B cell (primary cell): Measurements from ENCODE around the gene ATP5MC2. TPM values are rescaled to one million over a fixed set of nuclear protein-coding genes. Genes with fewer than 3 reads are reported as not detected.

Experiments used
- ATAC-seq: fragments of 200-7000 bp; cut with Tn5 transposase; one replicate; pipeline ENCODE4 v1.10.0; 2021; ENCODE audit warnings: low read depth, mild to moderate bottlenecking, moderate number of reproducible peaks, moderate library complexity
- CTCF ChIA-PET: fragments of 350-600 bp; sonication (Branson Sonifier 250); formaldehyde crosslinking; loops from one replicate; lab custom pipeline; 2021; ENCODE audit warnings: antibody characterized with exemption, inconsistent platforms; lab: Charles Lee
- POLR2A ChIA-PET: fragments of 350-600 bp; sonication (Branson Sonifier 250); formaldehyde crosslinking; loops from one replicate; lab custom pipeline; 2021; ENCODE audit warnings: antibody characterized with exemption; lab: Charles Lee
- DNase-seq: peaks from one replicate; pipeline ENCODE4 v3.0.0; 2013
- H2AFZ ChIP-seq: 2 replicates; pipeline ENCODE4 v1.6.1; 2012; ENCODE audit warnings: mild to moderate bottlenecking, low read depth, low read length; ENCODE audit not compliant: insufficient read depth, poor library complexity, severe bottlenecking
- H3K27ac ChIP-seq, 2 donors: 1 replicate in 1 of 2; 2 replicates in 1 of 2; pipeline ENCODE4 v1.5.1; 2012 to 2013; ENCODE audit warnings: low read length in 2 of 2, mild to moderate bottlenecking in 2 of 2, moderate library complexity in 1 of 2
- H3K27me3 ChIP-seq, 4 experiments: fragments of 200-600 bp in 1 of 4; sonication (generic) in 1 of 4; replicated peaks in 1 of 4; 1 replicate in 2 of 4; 2 replicates in 2 of 4; pipeline versions ENCODE4 v1.6.1 to v1.7.0; 2013 to 2016; ENCODE audit warnings: low read length in 3 of 4, mild to moderate bottlenecking in 2 of 4, mixed read lengths in 1 of 4, moderate library complexity in 1 of 4; ENCODE audit not compliant: insufficient read depth in 4 of 4, control insufficient read depth in 3 of 4; ENCODE audit errors: control extremely low read depth in 1 of 4
- H3K36me3 ChIP-seq, 2 experiments: replicated peaks in 1 of 2; 1 replicate in 1 of 2; 2 replicates in 1 of 2; pipeline versions ENCODE4 v1.6.1 to v1.7.1; 2013; ENCODE audit warnings: low read length in 1 of 2; ENCODE audit not compliant: insufficient read depth in 2 of 2, control insufficient read depth in 1 of 2; ENCODE audit errors: control extremely low read depth in 1 of 2, extremely low read depth in 1 of 2
- H3K4me1 ChIP-seq, 2 donors: fragments of 200-600 bp in 1 of 2; sonication (generic) in 1 of 2; 1 replicate in 1 of 2; 2 replicates in 1 of 2; pipeline versions ENCODE4 v1.5.1 to v1.6.1; 2013 to 2017; ENCODE audit warnings: low read length in 2 of 2; ENCODE audit not compliant: control insufficient read depth in 2 of 2, insufficient read depth in 2 of 2
- H3K4me2 ChIP-seq: replicated peaks from 2 replicates; pipeline ENCODE3; 2012; ENCODE audit warnings: mild to moderate bottlenecking, low read depth, low read length; ENCODE audit not compliant: poor library complexity, severe bottlenecking
- H3K4me3 ChIP-seq, 5 experiments: fragments of 200-600 bp in 1 of 5; sonication (generic) in 1 of 5; 1 replicate in 3 of 5; 2 replicates in 2 of 5; pipeline versions ENCODE4 v1.5.1 to v1.7.0; 2011 to 2016; ENCODE audit warnings: low read length in 4 of 5, mild to moderate bottlenecking in 4 of 5, low read depth in 2 of 5, control low read depth in 1 of 5, moderate library complexity in 1 of 5; ENCODE audit not compliant: insufficient read depth in 1 of 5; ENCODE audit errors: control extremely low read depth in 1 of 5, extremely low read depth in 1 of 5
- H3K79me2 ChIP-seq: fragments of 200-600 bp; sonication (generic); one replicate; pipeline ENCODE4 v1.6.0; 2016; ENCODE audit warnings: low read length; ENCODE audit not compliant: control insufficient read depth, insufficient read depth
- H3K9ac ChIP-seq: fragments of 200-600 bp; sonication (generic); 2 replicates; pipeline ENCODE4 v1.6.1; 2017; ENCODE audit warnings: mild to moderate bottlenecking, low read length, moderate library complexity
- H3K9me3 ChIP-seq, 3 donors: one replicate each; pipeline versions ENCODE4 v1.6.1 to v1.7.1; 2013; ENCODE audit warnings: low read length in 2 of 3; ENCODE audit not compliant: control insufficient read depth in 2 of 3, insufficient read depth in 1 of 3; ENCODE audit errors: control extremely low read depth in 1 of 3
- H4K20me1 ChIP-seq: 2 replicates; pipeline ENCODE4 v1.6.0; 2012; ENCODE audit warnings: mild to moderate bottlenecking, low read length; ENCODE audit not compliant: insufficient read depth, control insufficient read depth, poor library complexity, severe bottlenecking
- H3K27ac Mint-ChIP-seq: one replicate; pipeline ENCODE4 v1.8.0; 2021; ENCODE audit warnings: mixed read lengths
- H3K27me3 Mint-ChIP-seq: one replicate; pipeline ENCODE4 v1.8.0; 2021; ENCODE audit warnings: mixed read lengths
- H3K4me1 Mint-ChIP-seq: one replicate; pipeline ENCODE4 v1.8.0; 2021; ENCODE audit warnings: mixed read lengths
- H3K4me3 Mint-ChIP-seq: one replicate; pipeline ENCODE4 v1.8.0; 2021; ENCODE audit warnings: mixed read lengths
- H3K9me3 Mint-ChIP-seq: one replicate; pipeline ENCODE4 v1.8.0; 2022; ENCODE audit warnings: mixed read lengths; ENCODE audit not compliant: insufficient read depth
- EZH2 ChIP-seq: IDR thresholded peaks from 2 replicates; pipeline ENCODE4 v1.6.1; 2012; ENCODE audit warnings: borderline replicate concordance, low read depth, mild to moderate bottlenecking, moderate library complexity, low read length; ENCODE audit not compliant: insufficient read depth, poor library complexity, severe bottlenecking
- WGBS: methylation state at CpG from one replicate; pipeline ENCODE4 v1.1.5; 2013; ENCODE audit warnings: missing lambda C conversion rate; ENCODE audit not compliant: insufficient coverage; 5-methylcytosine and 5-hydroxymethylcytosine counted together
- intact Hi-C: fragments of 100-400 bp; cut with micrococcal nuclease; formaldehyde crosslinking; loops from one replicate; pipeline ENCODE4 v1.10.0; 2022
- polyA plus RNA-seq: library from polyadenylated mRNA; depleted of rRNA; stranded (reverse); fragments of >200 nt; gene quantifications from 2 replicates; pipeline ENCODE4 v1.2.3, GENCODE V29; 2012
- total RNA-seq, 2 donors: library from RNA; stranded (reverse); fragments of 120-200 nt in 1 of 2; gene quantifications; 1 replicate in 1 of 2; 2 replicates in 1 of 2; pipeline versions ENCODE4 v1.2.3 to v1.2.4, GENCODE V29; 2013 to 2022
- TF ChIP-seq, protein P1 (sequence below): fragments of 200-600 bp; IDR thresholded peaks from one replicate; pipeline ENCODE4 v1.8.0; 2022; ENCODE audit warnings: antibody characterized with exemption, mild to moderate bottlenecking

Gene ATP5MC2
- total and polyA plus RNA-seq, 2 donors (not counting 1 experiment from before 2014, with no cell fraction given) = 212 to 435 TPM

DNA sequence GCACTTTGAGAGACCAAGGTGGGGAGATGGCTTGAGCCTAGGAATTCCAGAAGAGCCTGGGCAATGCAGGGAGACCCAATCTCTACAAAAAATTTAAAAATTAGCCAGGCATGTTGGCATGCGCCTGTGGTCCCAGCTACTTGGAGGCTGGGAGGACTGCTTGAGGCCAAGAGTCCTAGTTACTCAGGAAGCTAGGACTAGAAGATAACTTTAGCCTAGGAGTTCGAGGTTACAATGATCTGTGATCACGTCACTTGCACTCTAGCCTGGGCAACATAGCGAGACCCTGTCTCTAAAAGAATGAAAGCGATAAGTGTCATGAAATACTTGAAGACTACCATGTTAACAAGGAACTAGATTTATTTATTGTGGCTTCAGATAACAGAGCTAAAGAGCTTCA lies 53.2 kb downstream of the ATP5MC2 start:
- no peak overlapping the region for H3K4me3 ChIP-seq
- no peak overlapping the region for H3K4me2 ChIP-seq

DNA sequence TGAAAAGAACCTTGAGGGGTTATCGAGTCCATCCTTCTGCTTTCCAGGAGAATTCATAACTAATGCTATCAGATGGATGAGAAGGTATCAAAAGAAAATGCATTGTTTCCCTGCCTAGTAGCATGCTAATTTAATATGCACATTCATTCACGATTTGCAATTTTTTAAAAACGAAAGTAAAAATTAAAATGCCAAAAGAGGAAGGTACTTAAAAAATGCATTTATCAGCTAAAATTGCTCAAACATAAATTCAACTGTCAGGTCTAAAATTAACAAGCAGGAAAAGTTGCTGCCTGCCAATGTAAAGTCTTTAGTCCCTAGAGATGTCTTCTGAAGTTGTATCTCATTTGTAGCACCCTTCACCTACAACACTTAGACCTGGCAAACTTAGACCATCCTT lies 57.6 kb downstream of the ATP5MC2 start:
- whole genome bisulfite sequencing = no CpG with 5 or more reads among the region's 3 CpGs
- Mint-ChIP-seq H3K4me3 (peak overlapping the region; percentile 82), H3K27ac (peak overlapping the region; percentile 77), H3K27me3 (no peaks in the 10 kb centered on the region), H3K4me1 (peaks cover 36% of the 10 kb centered on the region), H3K9me3 (no peaks in the 10 kb centered on the region)
- ChIA-PET POLR2A (no interaction called here), CTCF (interaction anchor here (0.7 kb wide), 1 partner anchor 323 kb away, joined by 4 read pairs; the partner anchor contains the start of gene PFDN5)
- peaks cover 4% of the 10 kb centered on the region for H4K20me1 ChIP-seq
- peaks cover 20 to 24% of the 10 kb centered on the region in 2 donors for H3K4me1 ChIP-seq
- ATAC-seq (no peak), DNase-seq (no peak)
- TF ChIP-seq EZH2 = no peak
- TF ChIP-seq, protein P1, sequence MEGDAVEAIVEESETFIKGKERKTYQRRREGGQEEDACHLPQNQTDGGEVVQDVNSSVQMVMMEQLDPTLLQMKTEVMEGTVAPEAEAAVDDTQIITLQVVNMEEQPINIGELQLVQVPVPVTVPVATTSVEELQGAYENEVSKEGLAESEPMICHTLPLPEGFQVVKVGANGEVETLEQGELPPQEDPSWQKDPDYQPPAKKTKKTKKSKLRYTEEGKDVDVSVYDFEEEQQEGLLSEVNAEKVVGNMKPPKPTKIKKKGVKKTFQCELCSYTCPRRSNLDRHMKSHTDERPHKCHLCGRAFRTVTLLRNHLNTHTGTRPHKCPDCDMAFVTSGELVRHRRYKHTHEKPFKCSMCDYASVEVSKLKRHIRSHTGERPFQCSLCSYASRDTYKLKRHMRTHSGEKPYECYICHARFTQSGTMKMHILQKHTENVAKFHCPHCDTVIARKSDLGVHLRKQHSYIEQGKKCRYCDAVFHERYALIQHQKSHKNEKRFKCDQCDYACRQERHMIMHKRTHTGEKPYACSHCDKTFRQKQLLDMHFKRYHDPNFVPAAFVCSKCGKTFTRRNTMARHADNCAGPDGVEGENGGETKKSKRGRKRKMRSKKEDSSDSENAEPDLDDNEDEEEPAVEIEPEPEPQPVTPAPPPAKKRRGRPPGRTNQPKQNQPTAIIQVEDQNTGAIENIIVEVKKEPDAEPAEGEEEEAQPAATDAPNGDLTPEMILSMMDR = no peak
- H3K27ac ChIP-seq = peak overlapping the region; percentile 42 to 78
- peak overlapping the region; percentile 58 for H2AFZ ChIP-seq
- peaks cover 86% of the 10 kb centered on the region for H3K79me2 ChIP-seq
- H3K9ac ChIP-seq = peak overlapping the region; percentile 62
- peak overlapping the region; percentile 75 for H3K4me2 ChIP-seq
- H3K36me3 ChIP-seq = peaks cover 0 to 8% of the 10 kb centered on the region in 2 experiments
- intact Hi-C loops = no loop called here
- H3K9me3 ChIP-seq = no peaks in the 10 kb centered on the region
- H3K27me3 ChIP-seq = no peaks in the 10 kb centered on the region
- H3K4me3 ChIP-seq = peak overlapping the region; percentile 21 to 76 (median 43)

More for the DNA sequence above, 53.2 kb downstream of the ATP5MC2 start:
- no peak overlapping the region for H3K4me3 Mint-ChIP-seq
- H3K9me3 Mint-ChIP-seq = no peaks in the 10 kb centered on the region
- no peak for ATAC-seq
- no peaks in the 10 kb centered on the region for H3K27me3 ChIP-seq
- H3K36me3 ChIP-seq = no peaks in the 10 kb centered on the region
- H3K9ac ChIP-seq = no peak overlapping the region
- 86% methylated on average over 3 of the region's 5 CpGs for WGBS
- H3K4me1 ChIP-seq = peaks cover 37 to 46% of the 10 kb centered on the region in 2 donors
- H2AFZ ChIP-seq = no peak overlapping the region
- no peak for DNase-seq
- peak overlapping the region in 1 of 2 donors; percentile 20 for H3K27ac ChIP-seq
- TF ChIP-seq, protein P1 = no peak
- no peak for TF ChIP-seq EZH2
- ChIA-PET POLR2A (no interaction called here), CTCF (no interaction called here)
- intact Hi-C loops = loop anchor here (10.0 kb wide), 1 partner anchor 298 kb away; the partner anchor contains the start of gene AAAS
- H3K27me3 Mint-ChIP-seq = no peaks in the 10 kb centered on the region
- no peaks in the 10 kb centered on the region for H3K9me3 ChIP-seq
- peaks cover 71% of the 10 kb centered on the region for H3K79me2 ChIP-seq
- peaks cover 63% of the 10 kb centered on the region for H3K4me1 Mint-ChIP-seq
- peak overlapping the region; percentile 15 for H3K27ac Mint-ChIP-seq
- no peaks in the 10 kb centered on the region for H4K20me1 ChIP-seq
